ENCODE results near the gene ATP6V0C.

The ATP6V0C gene

GRCh38 chr16:2490190-2491105 is 23.3 kb upstream of the ATP6V0C start:
- Histone ChIP-seq H3K4me3 (replicated peaks; ENCODE audit: insufficient read depth, low read length) (no peak overlapping the region), H3K27ac (replicated peaks) (no peak overlapping the region), H3K27me3 (ENCODE audit: insufficient read depth, poor library complexity, severe bottlenecking) (no peaks in the 10 kb centered on the region)
- TF ChIP-seq REST (IDR thresholded peaks at IDR 0.05; ENCODE audit: insufficient replicate concordance, low read depth) (no peak), SPI1 (IDR thresholded peaks at IDR 0.05; ENCODE audit: borderline replicate concordance, low read depth) (no peak), CTCF (IDR thresholded peaks at IDR 0.05; ENCODE audit: insufficient read depth, low read length) (no peak), POLR2AphosphoS5 (IDR thresholded peaks at IDR 0.05; ENCODE audit: low read depth) (no peak), GABPA (IDR thresholded peaks at IDR 0.05; ENCODE audit: low read depth) (no peak)
- DNase-seq (ENCODE audit: low read depth in 1 of 2, low spot score in 1 of 2): no peak

GRCh38 chr16:2492292-2492691 is 21.5 kb upstream of the ATP6V0C start:
- H3K27ac ChIP-seq (replicated peaks): no peak overlapping the region
- no peak overlapping the region for H3K4me3 ChIP-seq (replicated peaks; ENCODE audit: insufficient read depth, low read length)
- H3K27me3 ChIP-seq (ENCODE audit: insufficient read depth, poor library complexity, severe bottlenecking): no peaks in the 10 kb centered on the region
- DNase-seq (ENCODE audit: low read depth in 1 of 2, low spot score in 1 of 2): no peak
- TF ChIP-seq POLR2AphosphoS5 (IDR thresholded peaks at IDR 0.05; ENCODE audit: low read depth): no peak
- TF ChIP-seq GABPA (IDR thresholded peaks at IDR 0.05; ENCODE audit: low read depth): no peak
- TF ChIP-seq SPI1 (IDR thresholded peaks at IDR 0.05; ENCODE audit: borderline replicate concordance, low read depth): no peak
- TF ChIP-seq CTCF (IDR thresholded peaks at IDR 0.05; ENCODE audit: insufficient read depth, low read length): no peak
- no peak for TF ChIP-seq REST (IDR thresholded peaks at IDR 0.05; ENCODE audit: insufficient replicate concordance, low read depth)

GRCh38 chr16:2493605-2494004 is 20.1 kb upstream of the ATP6V0C start:
- no peak for DNase-seq (ENCODE audit: low read depth in 1 of 2, low spot score in 1 of 2)
- TF ChIP-seq SPI1 (IDR thresholded peaks at IDR 0.05; ENCODE audit: borderline replicate concordance, low read depth) (no peak), CTCF (IDR thresholded peaks at IDR 0.05; ENCODE audit: insufficient read depth, low read length) (no peak), REST (IDR thresholded peaks at IDR 0.05; ENCODE audit: insufficient replicate concordance, low read depth) (no peak), POLR2AphosphoS5 (IDR thresholded peaks at IDR 0.05; ENCODE audit: low read depth) (no peak), GABPA (IDR thresholded peaks at IDR 0.05; ENCODE audit: low read depth) (no peak)
- no peak overlapping the region for H3K4me3 ChIP-seq (replicated peaks; ENCODE audit: insufficient read depth, low read length)
- H3K27ac ChIP-seq (replicated peaks): no peak overlapping the region; the same call in 1 of the 2 replicates
- no peaks in the 10 kb centered on the region for H3K27me3 ChIP-seq (ENCODE audit: insufficient read depth, poor library complexity, severe bottlenecking)
